ENCODE measurements around the gene CNTN1. TPM values are rescaled to one million over a fixed set of nuclear protein-coding genes. Genes with fewer than 3 reads are reported as not detected.

CNTN1 gene
- total RNA-seq, 2 experiments from 2014 or later: not detected

- H3K4me3 Mint-ChIP-seq: no peak overlapping the region
- H3K27ac Mint-ChIP-seq: no peak overlapping the region
- POLR2A ChIA-PET: no interaction called here
- TF ChIP-seq CTCF (IDR thresholded peaks at IDR 0.05): no peak
- no peak for ATAC-seq
- H3K9me3 Mint-ChIP-seq: peaks cover 2% of the 10 kb centered on the region
- intact Hi-C loops (cut with micrococcal nuclease): no loop called here
- H3K36me3 Mint-ChIP-seq (ENCODE audit: low read depth): no peaks in the 10 kb centered on the region
- H3K4me1 Mint-ChIP-seq (ENCODE audit: low read depth): no peaks in the 10 kb centered on the region
- CTCF ChIA-PET: no interaction called here
- DNase-seq: no peak
- no peaks in the 10 kb centered on the region for H3K27me3 Mint-ChIP-seq
Observed at GRCh38 chr12:40837891-40838429, 145.7 kb downstream of the CNTN1 start.

GRCh38 chr12:40843495-40843894 lies 151.3 kb downstream of the CNTN1 start:
- H3K36me3 Mint-ChIP-seq (ENCODE audit: low read depth): no peaks in the 10 kb centered on the region
- H3K4me3 Mint-ChIP-seq: no peak overlapping the region
- peaks cover 2% of the 10 kb centered on the region for H3K9me3 Mint-ChIP-seq
- POLR2A ChIA-PET: no interaction called here
- no peak overlapping the region for H3K27ac Mint-ChIP-seq
- ATAC-seq (no peak), DNase-seq (no peak)
- CTCF ChIA-PET: no interaction called here
- H3K27me3 Mint-ChIP-seq: no peaks in the 10 kb centered on the region
- TF ChIP-seq CTCF (IDR thresholded peaks at IDR 0.05): no peak
- intact Hi-C loops (cut with micrococcal nuclease): no loop called here
- no peaks in the 10 kb centered on the region for H3K4me1 Mint-ChIP-seq (ENCODE audit: low read depth)

- no peak for DNase-seq
- CTCF ChIA-PET: no interaction called here
Observed at GRCh38 chr12:40853221-40853620, 161.0 kb downstream of the CNTN1 start.

GRCh38 chr12:40854604-40855003 lies 162.4 kb downstream of the CNTN1 start:
- no peak for TF ChIP-seq CTCF (IDR thresholded peaks at IDR 0.05)
- no peaks in the 10 kb centered on the region for H3K36me3 Mint-ChIP-seq (ENCODE audit: low read depth)
- DNase-seq: no peak
- no peak overlapping the region for H3K27ac Mint-ChIP-seq
- no peak for ATAC-seq
- no peak overlapping the region for H3K4me3 Mint-ChIP-seq
- POLR2A ChIA-PET: no interaction called here
- no peaks in the 10 kb centered on the region for H3K4me1 Mint-ChIP-seq (ENCODE audit: low read depth)
- intact Hi-C loops (cut with micrococcal nuclease): no loop called here
- no peaks in the 10 kb centered on the region for H3K9me3 Mint-ChIP-seq
- no peaks in the 10 kb centered on the region for H3K27me3 Mint-ChIP-seq
- CTCF ChIA-PET: no interaction called here

More at GRCh38 chr12:40853221-40853620, 161.0 kb downstream of the CNTN1 start:
- H3K27ac Mint-ChIP-seq: no peak overlapping the region
- TF ChIP-seq CTCF (IDR thresholded peaks at IDR 0.05): no peak
- no peak overlapping the region for H3K4me3 Mint-ChIP-seq
- H3K36me3 Mint-ChIP-seq (ENCODE audit: low read depth): no peaks in the 10 kb centered on the region
- H3K27me3 Mint-ChIP-seq: no peaks in the 10 kb centered on the region
- H3K4me1 Mint-ChIP-seq (ENCODE audit: low read depth): no peaks in the 10 kb centered on the region
- ATAC-seq: no peak
- POLR2A ChIA-PET: no interaction called here
- intact Hi-C loops (cut with micrococcal nuclease): no loop called here
- no peaks in the 10 kb centered on the region for H3K9me3 Mint-ChIP-seq

- H3K9me3 Mint-ChIP-seq: peaks cover 1% of the 10 kb centered on the region
- CTCF ChIA-PET: no interaction called here
Observed at GRCh38 chr12:40864891-40865290, 172.7 kb downstream of the CNTN1 start.

More at GRCh38 chr12:40864891-40865290, 172.7 kb downstream of the CNTN1 start:
- ATAC-seq: no peak
- intact Hi-C loops (cut with micrococcal nuclease): no loop called here
- DNase-seq: no peak
- POLR2A ChIA-PET: no interaction called here
- TF ChIP-seq CTCF (IDR thresholded peaks at IDR 0.05): no peak
- H3K4me3 Mint-ChIP-seq: no peak overlapping the region
- H3K36me3 Mint-ChIP-seq (ENCODE audit: low read depth): no peaks in the 10 kb centered on the region
- no peak overlapping the region for H3K27ac Mint-ChIP-seq
- H3K27me3 Mint-ChIP-seq: no peaks in the 10 kb centered on the region
- no peaks in the 10 kb centered on the region for H3K4me1 Mint-ChIP-seq (ENCODE audit: low read depth)
